NCI-H345 (cell line): Measurements from ENCODE around the gene RAB4B.
"Not testable (repeated sequence)": the region's sequence is repeated elsewhere in the genome, so short reads cannot be mapped to it uniquely, and the experiment has no call there.

ENCODE experiments used
- DNase-seq: peaks from one replicate; lab custom pipeline; 2025; lab: John Stamatoyannopoulos, UW

RAB4B gene, protein sequence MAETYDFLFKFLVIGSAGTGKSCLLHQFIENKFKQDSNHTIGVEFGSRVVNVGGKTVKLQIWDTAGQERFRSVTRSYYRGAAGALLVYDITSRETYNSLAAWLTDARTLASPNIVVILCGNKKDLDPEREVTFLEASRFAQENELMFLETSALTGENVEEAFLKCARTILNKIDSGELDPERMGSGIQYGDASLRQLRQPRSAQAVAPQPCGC

DNA sequence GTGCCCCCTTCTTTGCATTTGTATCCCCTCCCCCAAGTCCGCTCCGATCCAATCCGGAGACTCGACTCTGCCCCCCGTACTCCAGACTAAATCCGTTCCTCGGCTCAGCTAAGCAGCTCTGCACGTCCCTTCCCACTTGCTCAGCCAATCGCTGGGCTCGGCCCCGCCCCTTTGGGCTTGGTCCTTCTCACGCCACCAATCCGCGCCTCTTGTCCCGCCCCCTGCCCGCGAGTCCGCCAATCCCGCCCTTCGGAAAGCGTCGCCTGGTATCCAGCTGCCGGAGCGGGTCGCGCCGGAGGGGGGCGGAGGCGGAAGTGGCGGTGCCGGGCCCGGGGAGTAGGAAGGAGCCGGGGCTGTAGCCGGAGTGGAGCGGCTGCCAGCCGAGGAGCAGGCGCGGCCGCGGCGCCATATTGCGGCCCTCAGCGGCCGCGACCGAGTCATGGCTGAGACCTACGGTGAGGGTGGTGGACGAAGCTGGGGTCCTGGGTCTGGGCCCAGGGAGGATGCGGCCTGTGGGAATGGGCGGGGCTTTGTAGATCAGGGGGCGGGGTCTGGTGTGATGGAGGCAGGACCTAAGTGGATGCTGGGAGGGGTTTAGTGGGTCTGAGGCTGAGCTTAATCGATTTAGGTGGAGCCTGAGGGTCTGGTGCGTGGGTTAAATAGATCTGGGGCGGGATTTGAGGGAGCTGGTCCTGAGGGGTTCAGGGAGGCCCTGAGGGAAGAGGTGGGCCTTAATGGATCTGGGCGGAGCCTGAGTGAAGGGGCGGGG lies at the start of gene RAB4B:
Gene RAB4B, plus strand, starts transcription at position 311 of the 769 bp plus-strand sequence. Its CDS starts 129 bp downstream, at position 440.
- peak; percentile 100 for DNase-seq

DNA sequence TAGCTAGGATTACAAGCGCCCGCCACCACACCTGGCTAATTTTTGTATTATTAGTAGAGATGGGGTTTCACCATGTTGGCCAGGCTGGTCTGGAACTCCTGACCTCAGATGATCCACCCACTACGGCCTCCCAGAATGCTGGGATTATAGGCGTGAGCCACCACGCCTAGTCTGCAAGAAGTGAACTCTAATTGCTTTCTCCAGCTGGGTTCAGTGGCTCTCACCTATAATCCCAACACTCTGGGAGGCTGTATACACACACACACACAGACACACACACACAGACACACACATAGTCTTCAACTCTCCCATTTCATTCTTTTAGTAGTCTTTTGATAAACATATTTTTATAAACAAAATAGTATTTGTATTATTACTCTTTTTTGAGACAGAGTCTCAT lies 48.0 kb upstream of the RAB4B start:
- not testable (repeated sequence) for DNase-seq

DNA sequence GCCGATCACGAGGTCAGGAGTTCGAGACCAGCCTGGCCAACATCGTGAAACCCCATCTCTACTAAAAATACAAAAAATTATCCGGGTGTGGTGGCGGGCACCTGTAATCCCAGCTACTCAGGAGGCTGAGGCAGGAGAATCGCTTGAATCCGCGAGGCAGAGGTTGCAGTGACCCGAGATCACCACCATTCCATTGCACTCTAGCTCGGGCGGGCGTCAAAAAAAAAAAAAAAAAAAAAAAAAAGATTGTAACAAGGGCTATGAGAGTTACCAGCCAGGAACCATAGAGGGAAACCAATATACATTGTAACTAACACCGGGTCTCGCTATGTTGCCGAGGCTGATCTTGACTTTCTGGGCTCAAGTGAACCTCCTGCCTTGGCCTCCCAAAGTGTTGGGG lies 45.7 kb upstream of the RAB4B start:
- DNase-seq: not testable (repeated sequence)

DNA sequence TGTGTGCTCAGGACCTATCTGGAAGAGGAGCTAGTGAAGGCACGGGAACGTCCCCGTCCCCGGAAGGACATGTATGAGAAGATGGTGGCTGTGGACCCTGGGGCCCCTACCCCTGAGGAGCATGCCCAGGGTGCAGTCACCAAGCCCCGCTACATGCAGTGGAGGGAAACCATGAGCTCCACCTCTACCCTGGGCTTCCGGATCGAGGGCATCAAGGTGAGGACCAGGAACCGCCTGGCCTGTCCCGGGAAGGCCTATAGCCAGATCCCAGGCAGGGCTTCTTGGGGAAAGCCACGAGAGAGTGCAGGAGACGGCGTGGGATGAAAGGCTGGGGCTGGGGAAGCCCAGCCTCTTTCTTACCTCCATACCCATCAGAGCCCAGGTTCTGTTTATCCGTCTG lies 44.9 kb upstream of the RAB4B start:
- no peak for DNase-seq

DNA sequence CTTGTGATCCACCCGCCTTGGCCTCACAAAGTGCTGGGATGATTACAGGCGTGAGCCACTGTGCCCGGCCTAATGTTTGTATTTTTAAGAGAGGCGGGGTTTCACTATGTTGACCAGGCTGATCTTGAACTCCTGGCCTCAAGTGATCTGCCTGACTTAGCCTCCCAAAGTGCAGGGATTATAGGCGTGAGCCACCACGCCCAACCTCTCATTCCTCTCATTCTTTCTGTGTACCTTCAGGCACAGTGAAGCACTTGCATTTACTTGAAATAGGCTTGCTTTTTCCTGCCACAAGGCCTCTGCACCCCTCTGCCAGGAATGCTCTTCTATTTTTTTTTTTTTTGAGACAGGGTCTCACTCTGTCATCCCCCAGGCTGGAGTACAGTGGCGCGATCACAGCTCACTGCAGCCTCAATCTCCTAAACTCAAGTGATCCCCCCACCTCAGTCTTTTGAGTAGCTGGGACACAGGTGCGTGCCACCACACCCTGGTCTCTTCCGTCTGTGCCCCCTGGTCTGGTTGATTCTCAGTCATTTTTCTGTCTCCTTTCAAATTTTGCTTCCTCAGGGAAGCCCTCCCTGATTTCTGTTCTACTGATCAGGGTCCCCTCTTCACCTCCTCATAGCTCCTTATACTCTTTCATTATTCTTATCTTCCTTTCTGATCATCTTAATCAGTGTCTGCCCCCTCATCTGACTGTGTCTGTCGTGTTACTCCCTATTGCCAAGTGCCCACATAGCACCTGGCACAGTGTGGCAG lies 42.9 kb upstream of the RAB4B start:
- no peak for DNase-seq

DNA sequence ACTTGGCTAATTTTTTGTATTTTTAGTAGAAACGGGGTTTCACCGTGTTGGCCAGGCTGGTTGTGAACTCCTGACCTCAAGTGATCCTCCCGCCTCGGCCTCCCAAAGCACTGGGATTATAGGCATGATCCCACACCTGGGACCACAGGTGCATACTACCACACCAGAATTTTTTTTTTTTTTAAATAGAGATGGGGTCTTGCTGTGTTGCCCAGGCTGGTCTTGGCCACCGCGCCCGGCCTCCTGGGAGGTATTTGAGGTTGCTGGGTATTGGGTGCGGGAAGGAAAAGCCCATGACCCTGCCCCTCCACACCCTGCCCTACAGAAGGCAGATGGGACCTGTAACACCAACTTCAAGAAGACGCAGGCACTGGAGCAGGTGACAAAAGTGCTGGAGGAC lies 41.4 kb upstream of the RAB4B start:
- DNase-seq: no peak

DNA sequence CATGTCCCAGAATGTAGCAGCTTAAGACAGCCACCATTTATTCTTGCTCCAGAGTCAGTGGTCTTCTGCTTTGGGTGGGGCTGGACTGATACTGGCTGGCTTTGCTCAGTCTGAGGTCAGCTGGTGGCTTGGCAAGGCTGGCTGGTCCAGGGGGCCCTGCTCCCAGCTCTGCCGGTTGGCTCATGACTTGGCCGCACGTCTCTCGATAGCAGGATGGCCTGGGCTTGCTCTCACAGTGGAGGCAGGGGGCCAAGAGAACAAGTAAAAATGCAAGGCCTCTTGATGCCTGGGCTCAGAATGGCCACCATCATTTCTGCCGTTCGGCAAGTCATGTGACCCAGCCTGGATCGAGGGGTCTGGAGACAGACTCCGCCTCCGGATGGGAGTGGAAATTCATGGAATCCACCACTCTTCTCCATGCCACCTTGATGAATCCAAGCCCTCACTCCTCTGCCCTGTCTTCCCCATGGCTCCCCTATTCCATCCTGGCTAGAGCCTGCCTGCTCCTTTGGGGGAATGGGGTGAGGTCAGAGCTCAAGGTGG lies 40.9 kb upstream of the RAB4B start:
- no peak for DNase-seq

DNA sequence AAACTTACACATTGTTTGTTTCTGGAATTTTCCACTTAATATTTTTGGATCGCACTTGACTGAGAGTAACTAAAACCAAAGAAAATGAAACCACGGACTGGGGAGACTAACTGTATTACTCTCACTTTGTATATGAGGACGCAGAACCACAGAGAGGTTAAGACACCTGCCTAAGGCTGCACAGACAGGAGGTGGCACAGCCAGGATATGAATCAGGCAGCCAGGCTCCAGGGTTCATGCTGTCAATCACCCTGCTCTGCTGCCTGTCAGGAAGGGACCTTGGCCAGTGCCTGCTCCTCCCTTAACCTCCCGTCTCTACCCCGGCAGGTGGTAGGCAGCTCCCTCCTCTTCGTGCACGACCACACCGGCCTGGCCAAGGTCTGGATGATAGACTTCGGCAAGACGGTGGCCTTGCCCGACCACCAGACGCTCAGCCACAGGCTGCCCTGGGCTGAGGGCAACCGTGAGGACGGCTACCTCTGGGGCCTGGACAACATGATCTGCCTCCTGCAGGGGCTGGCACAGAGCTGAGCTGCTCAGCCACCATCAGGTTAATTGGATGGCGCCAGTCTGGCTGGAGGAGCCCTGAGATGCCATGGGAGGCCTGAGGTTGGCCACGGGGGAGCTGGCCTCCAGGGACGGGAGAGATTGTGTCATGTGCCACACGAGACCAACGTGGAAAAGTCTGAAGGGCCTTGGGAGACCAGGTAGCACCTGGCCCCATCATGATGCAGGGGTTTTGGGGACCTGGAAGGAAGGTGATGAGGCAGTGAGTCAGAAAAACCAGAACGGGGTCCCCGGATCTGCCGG lies 38.8 kb upstream of the RAB4B start:
- no peak for DNase-seq

DNA sequence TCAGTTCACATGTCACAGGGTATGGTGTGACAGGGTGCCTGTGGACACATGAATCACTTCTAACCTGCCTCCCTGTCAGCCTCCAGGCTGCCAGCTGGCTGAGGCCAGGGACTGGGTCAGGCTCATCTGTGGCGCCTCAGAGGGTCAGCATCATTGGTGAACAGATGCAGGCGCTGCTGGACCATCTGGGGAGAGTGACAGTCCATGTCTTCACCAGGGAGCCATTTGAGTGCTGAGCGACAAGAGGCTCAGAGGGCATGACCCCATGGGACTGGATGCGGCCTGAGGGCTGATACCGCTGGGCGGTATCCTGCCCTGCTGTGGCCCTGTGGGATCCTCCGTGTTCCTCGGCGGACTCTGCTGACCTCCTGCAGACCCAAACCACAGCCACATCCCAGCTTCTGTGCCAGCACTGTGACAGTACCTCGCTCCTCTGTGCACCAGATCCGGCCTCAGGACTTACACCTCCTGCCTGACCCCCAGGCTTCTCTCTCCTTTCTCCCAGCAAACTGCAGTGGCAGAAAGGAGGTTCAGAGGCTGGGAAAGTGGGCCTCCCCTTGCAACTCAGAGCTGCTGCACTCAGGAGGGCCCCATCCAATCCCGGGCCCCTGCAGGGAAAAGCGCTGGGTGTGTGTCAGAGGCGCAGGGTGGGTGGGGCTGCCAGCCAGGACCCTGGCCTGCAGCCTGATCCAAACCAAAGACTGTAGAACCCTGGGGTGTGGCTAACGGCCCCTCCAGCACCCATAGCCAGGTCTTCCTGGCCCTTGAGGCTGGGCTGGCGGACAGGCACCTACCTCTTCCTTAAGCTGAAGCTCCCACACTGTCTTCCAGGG lies 38.0 kb upstream of the RAB4B start:
- no peak for DNase-seq

DNA sequence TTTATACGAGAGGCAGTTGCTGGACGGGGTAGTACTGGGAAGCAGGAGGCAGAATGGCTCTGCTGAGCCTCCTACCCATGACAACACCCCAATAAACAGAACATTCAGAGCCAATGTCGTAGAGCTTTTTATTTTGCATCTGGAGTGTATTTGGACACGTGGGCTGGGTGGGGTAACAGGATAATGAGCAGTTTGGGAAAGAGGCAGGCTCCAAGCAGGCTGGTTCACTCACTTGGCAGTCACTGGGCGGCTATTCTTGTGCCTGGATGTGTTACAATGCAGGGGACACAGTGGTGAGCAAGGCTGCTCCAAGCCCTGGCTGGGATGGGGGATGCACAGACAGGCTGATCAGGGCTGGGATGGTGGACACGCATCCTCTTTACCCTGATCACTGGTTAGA lies 37.3 kb upstream of the RAB4B start:
- DNase-seq: no peak

DNA sequence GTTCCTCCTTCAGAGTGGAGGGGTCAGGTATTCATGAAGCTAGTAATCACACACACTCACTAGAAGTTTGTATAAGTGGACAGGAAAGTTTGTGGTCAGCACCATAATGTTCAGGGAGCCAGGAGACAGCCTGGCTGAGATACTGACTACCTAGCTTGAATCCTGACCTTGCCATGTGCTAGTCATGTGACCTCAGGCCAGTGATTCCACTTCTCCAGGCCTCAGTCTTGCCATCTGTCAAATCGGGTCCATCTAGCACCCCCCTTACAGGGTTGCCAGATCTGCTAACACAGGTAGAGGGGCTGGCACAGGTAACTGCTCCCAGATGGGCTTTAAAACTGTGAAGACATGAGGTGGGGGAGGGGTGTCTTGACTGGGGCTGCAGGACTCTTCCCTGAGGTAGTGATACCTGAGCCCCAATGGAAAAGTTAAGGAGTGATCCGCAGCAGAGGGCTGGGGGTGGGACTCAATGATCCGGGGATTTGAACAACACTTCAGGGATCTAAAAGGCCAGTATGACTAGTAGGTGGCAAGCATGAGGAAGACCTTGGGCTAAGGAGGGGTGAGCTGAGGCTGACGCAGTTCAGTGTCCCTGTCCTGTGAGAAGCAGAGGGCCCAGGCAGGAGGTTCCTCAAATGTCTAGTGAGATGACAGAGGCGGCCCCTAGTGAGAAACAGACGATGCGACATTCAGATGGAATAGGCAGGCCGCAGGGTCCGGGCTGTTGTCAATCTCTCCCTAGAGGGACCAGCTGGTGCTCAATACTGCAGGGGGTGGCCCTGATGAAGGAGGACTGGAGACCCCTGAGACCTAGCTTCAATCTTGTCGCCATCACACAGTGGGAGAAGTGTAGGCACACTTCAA lies 36.3 kb upstream of the RAB4B start:
- DNase-seq: no peak

DNA sequence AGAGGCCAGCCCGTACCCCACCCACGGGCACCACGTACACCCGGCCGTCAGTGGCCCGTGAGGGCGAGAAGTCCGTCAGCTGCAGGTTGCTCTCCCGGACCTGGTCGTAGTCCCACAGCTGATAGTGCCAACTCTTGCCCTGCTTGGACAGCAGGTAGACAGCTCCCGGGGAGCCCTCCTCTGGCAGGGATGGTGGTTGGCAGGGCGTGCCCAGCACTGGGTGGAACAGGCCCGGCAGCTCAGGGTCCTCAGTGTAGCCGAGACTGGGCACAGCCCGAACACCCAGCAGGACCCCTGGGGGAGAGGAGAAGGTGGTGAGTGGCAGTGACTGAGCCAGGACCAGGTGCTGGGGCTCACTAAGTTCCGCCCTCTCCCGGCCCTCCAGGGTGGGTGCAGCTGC lies 35.6 kb upstream of the RAB4B start:
- DNase-seq: no peak

DNA sequence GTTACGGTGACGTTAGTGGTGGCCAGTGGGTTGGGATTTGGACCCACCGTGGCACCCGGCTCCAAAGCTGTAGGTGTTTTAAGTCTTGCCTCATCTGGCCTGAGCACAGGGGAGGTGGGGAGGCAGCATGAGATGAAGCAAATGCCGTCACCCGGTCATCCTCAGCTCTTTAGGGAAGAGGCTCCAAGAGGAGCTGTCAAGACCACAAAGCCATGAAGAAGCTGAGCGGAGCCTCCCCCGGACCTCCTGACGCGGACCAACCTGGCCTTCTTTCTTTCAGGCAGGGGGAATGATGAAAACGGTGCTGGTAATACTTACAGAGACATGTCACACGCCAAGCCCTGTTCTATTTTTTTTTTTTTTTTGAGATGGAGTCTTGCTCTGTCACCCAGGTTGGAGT lies 35.2 kb upstream of the RAB4B start:
- DNase-seq: no peak

DNA sequence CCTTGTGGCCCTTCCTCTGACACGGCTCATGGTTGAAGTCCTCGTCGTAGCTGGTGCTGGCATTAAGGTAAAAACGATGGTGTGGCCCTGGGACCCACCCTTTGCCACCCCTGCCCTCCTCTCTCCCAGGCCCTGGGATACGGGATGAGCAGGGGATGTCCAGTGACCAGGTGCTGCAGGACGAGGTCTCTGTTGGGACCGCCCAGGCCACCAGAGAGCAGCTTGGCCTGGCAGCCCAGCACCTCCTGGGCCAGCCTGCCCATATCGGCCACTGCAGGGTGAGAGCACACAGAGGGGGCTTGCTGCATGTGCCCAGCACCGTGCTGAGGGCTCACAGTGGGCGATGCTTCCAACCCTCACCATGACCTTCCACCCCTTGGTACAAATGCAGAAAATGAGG lies 34.1 kb upstream of the RAB4B start:
- no peak for DNase-seq

DNA sequence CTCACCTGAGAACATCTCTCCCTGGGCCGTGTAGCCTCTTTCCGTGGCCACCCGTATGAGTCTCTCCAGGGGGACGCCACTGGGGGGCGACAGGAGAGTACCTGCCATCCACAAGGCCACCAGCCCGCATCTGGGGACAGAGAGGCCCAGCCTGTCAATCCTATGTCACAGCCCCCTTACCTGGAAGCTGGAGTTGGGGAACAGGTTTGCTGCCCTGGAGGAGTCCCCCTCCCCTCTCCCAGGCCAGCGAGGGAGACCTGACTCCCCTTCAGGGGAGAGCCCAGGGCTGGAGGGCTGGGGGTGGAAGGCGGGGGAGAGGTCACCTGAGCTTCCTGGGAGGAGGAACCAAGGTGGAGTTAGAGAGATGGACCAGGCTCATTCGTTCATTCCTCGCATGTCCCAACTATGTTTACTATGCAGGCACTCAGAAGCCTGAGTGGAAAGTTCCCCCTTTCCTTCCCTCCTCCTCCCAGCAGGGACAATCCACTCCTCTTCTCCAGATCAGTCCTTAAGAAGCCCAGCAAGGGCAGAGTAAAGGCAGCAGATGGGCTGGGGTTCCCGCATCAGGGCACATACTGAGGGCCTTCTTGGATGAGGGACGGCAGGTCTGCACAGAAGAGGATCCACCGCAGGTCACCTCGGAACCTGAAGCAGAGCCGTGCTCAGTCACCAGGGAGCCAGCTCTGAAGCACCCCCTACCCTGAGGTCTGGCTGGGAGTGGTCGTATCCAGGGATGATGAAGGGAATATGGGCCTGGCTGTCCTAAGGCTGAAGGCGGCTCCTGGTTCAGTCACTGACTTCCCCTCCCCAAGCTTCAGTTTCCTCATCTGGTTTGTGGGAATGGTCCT lies 33.3 kb upstream of the RAB4B start:
- DNase-seq: no peak

DNA sequence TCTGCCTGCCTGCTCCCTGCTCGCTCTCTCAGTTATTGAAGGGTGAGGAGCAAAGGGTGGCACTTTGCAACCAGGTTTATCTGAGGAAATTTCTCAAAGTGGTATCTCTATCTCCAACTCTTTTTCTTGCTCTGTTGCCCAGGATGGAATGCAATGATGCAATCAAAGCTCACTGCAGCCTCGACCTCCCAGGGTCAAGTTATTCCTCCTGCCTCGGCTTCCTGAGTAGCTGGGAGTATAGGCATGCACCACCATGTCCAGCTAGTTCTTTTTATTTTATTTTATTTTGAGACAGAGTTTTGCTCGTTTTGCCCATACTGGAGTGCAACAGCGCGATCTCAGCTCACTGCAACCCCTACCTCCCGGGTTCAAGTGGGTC lies 32.7 kb upstream of the RAB4B start:
- no peak for DNase-seq

DNA sequence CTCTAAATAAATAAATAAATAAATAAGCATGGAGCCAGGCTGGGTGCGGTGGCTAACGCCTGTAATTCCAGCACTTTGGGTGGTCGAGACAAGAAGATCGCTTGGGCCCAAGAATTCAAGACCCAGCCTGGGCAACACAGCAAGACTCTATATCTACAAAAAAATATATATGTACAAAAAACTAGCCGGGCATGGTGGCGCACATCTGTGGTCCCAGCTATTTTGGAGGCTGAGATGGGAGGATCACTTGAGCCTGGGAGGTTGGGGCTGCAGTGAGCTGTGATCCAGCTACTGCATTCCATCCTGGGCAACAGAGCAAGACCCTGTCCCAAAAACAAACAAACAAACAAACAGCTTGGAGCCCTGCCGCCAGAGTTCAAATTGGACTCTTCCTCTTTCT lies 30.5 kb upstream of the RAB4B start:
- DNase-seq: no peak

DNA sequence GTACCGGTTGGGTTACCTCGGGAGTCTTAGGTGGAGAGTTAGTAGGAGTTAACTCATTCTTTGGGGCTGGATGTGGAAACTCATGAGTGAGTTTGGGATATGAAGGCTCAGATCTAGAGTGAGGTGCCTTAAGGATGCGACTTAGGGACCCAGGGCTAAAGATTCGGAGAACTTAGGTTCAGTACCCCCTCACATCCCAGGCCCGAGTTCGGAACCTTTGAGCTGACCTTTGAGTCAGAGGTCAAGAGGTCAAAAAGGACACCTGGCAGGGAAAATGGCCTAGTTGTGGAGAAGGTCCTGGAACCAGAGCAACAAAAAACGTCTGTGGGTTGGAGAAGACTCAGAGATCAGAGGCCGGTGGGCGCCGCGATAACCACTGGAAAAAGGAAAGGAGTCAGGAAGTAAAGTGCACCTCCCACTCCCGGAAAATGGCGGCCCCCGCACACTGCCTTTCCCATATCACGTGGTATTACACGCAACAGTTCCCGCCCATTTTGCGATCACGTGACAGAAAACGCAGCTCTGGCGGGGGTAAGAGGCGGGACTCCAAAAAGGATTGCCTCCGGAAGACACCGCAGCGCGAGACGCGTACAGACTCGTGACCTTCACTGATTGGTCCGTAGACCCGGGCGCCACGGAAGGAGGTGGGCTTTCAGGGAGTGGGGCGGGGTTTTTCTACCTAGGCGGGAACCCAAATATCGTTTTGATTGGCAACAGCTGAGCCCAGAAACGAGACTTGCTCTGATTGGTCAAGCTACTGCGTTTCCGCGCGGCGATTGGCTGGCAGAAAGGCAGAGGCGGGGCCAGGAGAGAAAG lies 27.8 kb upstream of the RAB4B start, which contains the start of gene ACTMAP:
Gene ACTMAP, minus strand, starts transcription at position 420 of the 816 bp plus-strand sequence. CDS start 674 bp downstream, outside the sequence.
- DNase-seq: peak; percentile 100
